ENCODE data around the gene LHFPL2.

DNA sequence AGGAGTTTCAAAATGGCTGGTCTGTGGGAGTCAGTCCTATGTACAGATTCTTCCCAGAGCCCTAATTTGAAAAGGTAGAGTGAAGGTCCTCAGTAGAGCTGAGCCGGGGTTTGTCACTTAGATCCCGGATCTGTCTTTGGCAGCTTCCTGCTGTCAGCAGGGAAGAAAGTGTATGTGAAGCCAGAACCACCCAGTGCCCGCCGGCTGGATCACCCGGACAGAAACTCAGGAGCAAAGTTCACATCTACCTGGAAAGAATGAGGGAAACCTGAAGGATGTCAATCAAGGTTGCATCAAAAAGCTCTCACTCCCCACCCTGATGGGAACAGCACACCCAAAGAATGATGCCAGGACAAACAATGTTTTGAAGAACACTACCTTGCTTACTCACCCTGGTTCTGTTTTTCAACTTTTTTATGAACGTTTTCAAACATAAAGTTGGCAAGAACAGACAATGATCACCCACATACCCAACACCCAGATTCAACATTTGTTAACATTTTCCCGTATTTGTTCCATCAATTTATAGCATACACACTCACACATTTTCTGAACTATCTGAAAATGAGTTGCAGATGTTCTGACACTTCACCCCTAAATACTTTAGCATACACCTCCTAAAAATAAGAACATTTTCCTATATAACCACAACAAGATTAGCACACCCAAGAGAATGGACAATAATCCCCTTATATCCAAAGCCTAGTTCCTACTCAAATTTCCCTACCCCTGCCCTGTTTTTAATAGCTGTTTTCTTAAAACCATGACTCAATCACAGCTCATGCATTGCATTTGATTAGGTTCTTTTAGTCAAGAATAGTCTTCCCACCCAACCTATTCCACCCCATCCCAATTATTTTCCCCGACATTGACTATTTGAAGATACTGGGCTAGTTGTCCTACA, 133.9 kb downstream of the LHFPL2 start:
- TF ChIP-seq YY1 (IDR thresholded peaks at IDR 0.05; ENCODE audit: insufficient read depth, insufficient read length) (no peak), SUZ12 (IDR thresholded peaks at IDR 0.05; ENCODE audit: extremely low read depth, insufficient read depth, insufficient read length) (no peak), ZNF274 (IDR thresholded peaks at IDR 0.05; ENCODE audit: low read depth, low read length) (no peak)
